ENCODE measurements around the gene PIK3R3.

PIK3R3 gene

DNA sequence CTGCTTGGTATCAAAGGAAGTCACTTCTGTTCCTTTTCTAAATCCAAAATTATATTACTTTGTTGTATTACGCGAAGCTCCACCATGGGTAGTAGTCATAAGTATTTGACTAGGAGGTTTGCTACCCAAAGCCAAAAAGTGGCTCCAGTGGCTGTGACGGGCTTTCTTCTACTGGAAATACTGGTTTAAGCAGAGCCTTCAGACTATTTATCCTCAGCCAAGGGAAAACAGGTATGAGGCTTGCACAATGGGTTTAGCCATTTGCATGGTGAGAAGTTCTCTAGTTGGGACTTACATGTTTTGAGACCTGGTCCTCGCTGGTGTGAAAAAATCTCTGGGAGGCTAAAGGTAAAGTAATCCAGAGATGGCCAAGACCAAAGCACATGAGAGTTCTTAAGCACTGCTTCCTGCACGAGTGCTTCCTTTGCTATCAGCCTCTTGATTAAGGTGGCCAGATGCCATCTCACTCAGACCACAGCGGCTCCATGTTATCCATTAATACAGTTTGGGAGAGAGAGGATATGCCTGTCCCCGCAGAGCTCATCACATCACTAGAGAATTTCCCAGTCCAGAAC, 121.2 kb downstream of the PIK3R3 start:
- no peaks in the 10 kb centered on the region for H3K4me1 ChIP-seq (ENCODE audit: insufficient read depth, low read length, severe bottlenecking)
- no peaks in the 10 kb centered on the region for H3F3A ChIP-seq (ENCODE audit: insufficient read depth, low read length)
- H4K20me1 ChIP-seq (ENCODE audit: insufficient read depth, low read length), result no peaks in the 10 kb centered on the region
- no peaks in the 10 kb centered on the region for H3K27me3 ChIP-seq (ENCODE audit: insufficient read depth, low read length)
- peaks cover 64% of the 10 kb centered on the region for H3K36me3 ChIP-seq (ENCODE audit: insufficient read depth, low read length)
- H3K4me2 ChIP-seq (ENCODE audit: low read length), result no peak overlapping the region
- no peaks in the 10 kb centered on the region for H3K9me2 ChIP-seq (ENCODE audit: low read depth, low read length)
- no peaks in the 10 kb centered on the region for H3K79me2 ChIP-seq (ENCODE audit: insufficient read depth, low read length)
- H3K4me3 ChIP-seq (ENCODE audit: low read depth, low read length, poor library complexity, severe bottlenecking), result no peak overlapping the region
- TF ChIP-seq, protein P1, sequence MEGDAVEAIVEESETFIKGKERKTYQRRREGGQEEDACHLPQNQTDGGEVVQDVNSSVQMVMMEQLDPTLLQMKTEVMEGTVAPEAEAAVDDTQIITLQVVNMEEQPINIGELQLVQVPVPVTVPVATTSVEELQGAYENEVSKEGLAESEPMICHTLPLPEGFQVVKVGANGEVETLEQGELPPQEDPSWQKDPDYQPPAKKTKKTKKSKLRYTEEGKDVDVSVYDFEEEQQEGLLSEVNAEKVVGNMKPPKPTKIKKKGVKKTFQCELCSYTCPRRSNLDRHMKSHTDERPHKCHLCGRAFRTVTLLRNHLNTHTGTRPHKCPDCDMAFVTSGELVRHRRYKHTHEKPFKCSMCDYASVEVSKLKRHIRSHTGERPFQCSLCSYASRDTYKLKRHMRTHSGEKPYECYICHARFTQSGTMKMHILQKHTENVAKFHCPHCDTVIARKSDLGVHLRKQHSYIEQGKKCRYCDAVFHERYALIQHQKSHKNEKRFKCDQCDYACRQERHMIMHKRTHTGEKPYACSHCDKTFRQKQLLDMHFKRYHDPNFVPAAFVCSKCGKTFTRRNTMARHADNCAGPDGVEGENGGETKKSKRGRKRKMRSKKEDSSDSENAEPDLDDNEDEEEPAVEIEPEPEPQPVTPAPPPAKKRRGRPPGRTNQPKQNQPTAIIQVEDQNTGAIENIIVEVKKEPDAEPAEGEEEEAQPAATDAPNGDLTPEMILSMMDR (IDR thresholded peaks at IDR 0.05; ENCODE audit: low read length), result no peak
- TF ChIP-seq EZH2 (IDR thresholded peaks at IDR 0.05; ENCODE audit: borderline replicate concordance, low read length), result no peak
- H3K9ac ChIP-seq (ENCODE audit: low read length), result no peak overlapping the region
- H3K27ac ChIP-seq (ENCODE audit: low read depth, low read length, poor library complexity, severe bottlenecking), result no peak overlapping the region
- no peak overlapping the region for H2AFZ ChIP-seq (ENCODE audit: low read length)
- H3K9me3 ChIP-seq (ENCODE audit: low read length), result no peaks in the 10 kb centered on the region

DNA sequence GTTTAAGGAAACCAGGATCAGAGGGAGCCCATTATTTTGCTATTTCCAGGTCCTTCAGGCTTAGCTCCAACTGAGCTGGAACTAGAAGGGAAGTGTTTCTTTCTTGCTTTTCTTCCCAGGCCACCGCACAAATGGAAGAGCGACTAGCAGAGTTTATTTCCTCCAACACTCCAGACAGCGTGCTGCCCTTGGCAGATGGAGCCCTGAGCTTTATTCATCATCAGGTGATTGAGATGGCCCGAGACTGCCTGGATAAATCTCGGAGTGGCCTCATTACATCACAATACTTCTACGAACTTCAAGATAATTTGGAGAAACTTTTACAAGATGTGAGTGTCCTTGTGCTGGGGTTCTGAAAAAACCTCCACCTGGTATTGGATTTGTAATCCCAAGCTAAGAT, 121.8 kb downstream of the PIK3R3 start:
- no peak for TF ChIP-seq EZH2 (IDR thresholded peaks at IDR 0.05; ENCODE audit: borderline replicate concordance, low read length)
- TF ChIP-seq, protein P1 (IDR thresholded peaks at IDR 0.05; ENCODE audit: low read length), result no peak
- no peaks in the 10 kb centered on the region for H3F3A ChIP-seq (ENCODE audit: insufficient read depth, low read length)
- H2AFZ ChIP-seq (ENCODE audit: low read length), result no peak overlapping the region
- H4K20me1 ChIP-seq (ENCODE audit: insufficient read depth, low read length), result no peaks in the 10 kb centered on the region
- no peaks in the 10 kb centered on the region for H3K9me2 ChIP-seq (ENCODE audit: low read depth, low read length)
- no peaks in the 10 kb centered on the region for H3K27me3 ChIP-seq (ENCODE audit: insufficient read depth, low read length)
- H3K4me3 ChIP-seq (ENCODE audit: low read depth, low read length, poor library complexity, severe bottlenecking), result no peak overlapping the region
- H3K4me2 ChIP-seq (ENCODE audit: low read length), result no peak overlapping the region
- no peak overlapping the region for H3K27ac ChIP-seq (ENCODE audit: low read depth, low read length, poor library complexity, severe bottlenecking)
- no peaks in the 10 kb centered on the region for H3K9me3 ChIP-seq (ENCODE audit: low read length)
- no peak overlapping the region for H3K9ac ChIP-seq (ENCODE audit: low read length)
- peaks cover 70% of the 10 kb centered on the region for H3K36me3 ChIP-seq (ENCODE audit: insufficient read depth, low read length)
- H3K79me2 ChIP-seq (ENCODE audit: insufficient read depth, low read length), result no peaks in the 10 kb centered on the region
- no peaks in the 10 kb centered on the region for H3K4me1 ChIP-seq (ENCODE audit: insufficient read depth, low read length, severe bottlenecking)

DNA sequence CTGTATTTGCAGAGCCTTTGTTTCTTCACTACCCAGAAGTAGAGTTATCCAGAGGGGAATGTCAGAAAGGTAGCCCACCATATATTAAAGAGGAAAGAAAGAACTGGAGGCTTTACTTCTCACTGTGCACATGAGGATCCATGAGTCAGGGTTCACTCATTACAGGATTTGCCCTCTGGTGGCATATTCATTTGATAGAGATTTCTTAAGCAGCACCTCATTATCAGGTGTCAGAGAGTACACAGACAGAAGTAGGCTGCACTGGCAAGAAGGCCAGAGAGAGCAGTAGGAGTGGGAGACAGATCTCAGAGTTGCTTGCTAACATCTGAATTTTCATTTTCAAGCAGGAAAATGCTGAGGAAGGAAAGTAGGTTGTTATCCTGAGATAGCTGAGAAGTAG, 123.8 kb downstream of the PIK3R3 start:
- H3K36me3 ChIP-seq (ENCODE audit: insufficient read depth, low read length), result peaks cover 80% of the 10 kb centered on the region

More for the DNA sequence above, 123.8 kb downstream of the PIK3R3 start:
- no peaks in the 10 kb centered on the region for H3K9me3 ChIP-seq (ENCODE audit: low read length)
- no peak overlapping the region for H3K9ac ChIP-seq (ENCODE audit: low read length)
- H2AFZ ChIP-seq (ENCODE audit: low read length), result no peak overlapping the region
- TF ChIP-seq, protein P1 (IDR thresholded peaks at IDR 0.05; ENCODE audit: low read length), result no peak
- no peak for TF ChIP-seq EZH2 (IDR thresholded peaks at IDR 0.05; ENCODE audit: borderline replicate concordance, low read length)
- no peaks in the 10 kb centered on the region for H3K79me2 ChIP-seq (ENCODE audit: insufficient read depth, low read length)
- no peaks in the 10 kb centered on the region for H3K4me1 ChIP-seq (ENCODE audit: insufficient read depth, low read length, severe bottlenecking)
- no peak overlapping the region for H3K4me2 ChIP-seq (ENCODE audit: low read length)
- no peaks in the 10 kb centered on the region for H3F3A ChIP-seq (ENCODE audit: insufficient read depth, low read length)
- H3K27ac ChIP-seq (ENCODE audit: low read depth, low read length, poor library complexity, severe bottlenecking), result no peak overlapping the region
- no peaks in the 10 kb centered on the region for H3K27me3 ChIP-seq (ENCODE audit: insufficient read depth, low read length)
- H3K4me3 ChIP-seq (ENCODE audit: low read depth, low read length, poor library complexity, severe bottlenecking), result no peak overlapping the region
- H3K9me2 ChIP-seq (ENCODE audit: low read depth, low read length), result no peaks in the 10 kb centered on the region
- H4K20me1 ChIP-seq (ENCODE audit: insufficient read depth, low read length), result no peaks in the 10 kb centered on the region

All from OCI-LY1 (cell line).